Choroid plexus epithelial cell (primary cell): ENCODE measurements around the gene SH3GLB1.

Source experiments
- DNase-seq: peaks from one replicate; pipeline ENCODE4 v3.0.0-alpha.2; 2010; ENCODE audit warnings: low read depth
- H3K4me3 ChIP-seq: 2 replicates; pipeline ENCODE4 v1.5.1; 2011; ENCODE audit warnings: low read depth, mild to moderate bottlenecking, control low read depth, low read length, moderate library complexity
- CTCF ChIP-seq: conservative IDR thresholded peaks from 2 replicates; pipeline ENCODE4 v1.5.1; 2011; ENCODE audit warnings: low read depth, mild to moderate bottlenecking, control low read depth, inconsistent platforms, low read length, moderate library complexity

The SH3GLB1 gene

GRCh38 chr1:86762336-86762735, 58.0 kb downstream of the SH3GLB1 start:
- no peak for DNase-seq

GRCh38 chr1:86764523-86764922, 60.1 kb downstream of the SH3GLB1 start:
- no peak for TF ChIP-seq CTCF
- DNase-seq = no peak
- H3K4me3 ChIP-seq = no peak overlapping the region

More at GRCh38 chr1:86762336-86762735, 58.0 kb downstream of the SH3GLB1 start:
- TF ChIP-seq CTCF = no peak
- H3K4me3 ChIP-seq = no peak overlapping the region

GRCh38 chr1:86765073-86765472, 60.7 kb downstream of the SH3GLB1 start:
- no peak for DNase-seq

GRCh38 chr1:86765674-86766073, 61.3 kb downstream of the SH3GLB1 start:
- no peak overlapping the region for H3K4me3 ChIP-seq

More at GRCh38 chr1:86765073-86765472, 60.7 kb downstream of the SH3GLB1 start:
- no peak overlapping the region for H3K4me3 ChIP-seq
- TF ChIP-seq CTCF = no peak

GRCh38 chr1:86768554-86768953, 64.2 kb downstream of the SH3GLB1 start:
- no peak overlapping the region for H3K4me3 ChIP-seq

More at GRCh38 chr1:86765674-86766073, 61.3 kb downstream of the SH3GLB1 start:
- TF ChIP-seq CTCF = no peak
- DNase-seq = no peak

GRCh38 chr1:86769065-86769464, 64.7 kb downstream of the SH3GLB1 start:
- no peak for DNase-seq
- no peak overlapping the region for H3K4me3 ChIP-seq
- no peak for TF ChIP-seq CTCF

More at GRCh38 chr1:86768554-86768953, 64.2 kb downstream of the SH3GLB1 start:
- DNase-seq = no peak
- no peak for TF ChIP-seq CTCF
